ENCODE measurements around the gene TLX3. TPM values are rescaled to one million over a fixed set of nuclear protein-coding genes. Genes with fewer than 3 reads are reported as not detected.

Gene TLX3
- polyA plus RNA-seq, 1 donor (not counting 4 experiments of a cell fraction or from before 2014, with no cell fraction given) = not detected

- Histone ChIP-seq H3K9ac (ENCODE audit: control insufficient read depth, extremely low read depth, insufficient read depth, low read length) (no peak overlapping the region), H3K4me2 (ENCODE audit: control insufficient read depth, extremely low read depth, insufficient read depth, low read depth, low read length) (no peak overlapping the region), H3K27ac (ENCODE audit: control insufficient read depth, insufficient read depth, low read length) (no peak overlapping the region)
Observed at GRCh38 chr5:171268700-171269620, 40.1 kb upstream of the TLX3 start.

GRCh38 chr5:171269717-171270116 is 39.3 kb upstream of the TLX3 start:
- FAIRE-seq = no peak
- TF ChIP-seq EZH2 (IDR thresholded peaks at IDR 0.05; ENCODE audit: low read length) (no peak), CTCF (optimal IDR thresholded peaks at IDR 0.05 in 1 of 3, IDR thresholded peaks at IDR 0.05 in 1 of 3, conservative IDR thresholded peaks at IDR 0.05 in 1 of 3; ENCODE audit: extremely low read depth in 1 of 3, insufficient read depth in 2 of 3, low read length in 3 of 3) (no peak)
- dilution Hi-C loops (cut with MboI; ENCODE audit: extremely low pct_ligation_motif_present, low sequenced_read_pairs) = no loop called here
- Histone ChIP-seq H3K27ac (ENCODE audit: control insufficient read depth, insufficient read depth, low read length) (no peak overlapping the region), H3K79me2 (ENCODE audit: control insufficient read depth, insufficient read depth, low read length) (no peaks in the 10 kb centered on the region), H3K27me3 (ENCODE audit: control insufficient read depth, extremely low read depth, insufficient read depth, low read length) (no peaks in the 10 kb centered on the region), H3K9me1 (ENCODE audit: control insufficient read depth, extremely low read depth, insufficient read depth, low read length) (no peaks in the 10 kb centered on the region), H3K9ac (ENCODE audit: control insufficient read depth, extremely low read depth, insufficient read depth, low read length) (no peak overlapping the region), H3K4me3 (ENCODE audit: control insufficient read depth in 2 of 3, extremely low read depth in 1 of 3, insufficient read depth in 2 of 3, low read depth in 1 of 3, low read length in 3 of 3) (no peak overlapping the region), H3K36me3 (ENCODE audit: control insufficient read depth in 2 of 2, extremely low read depth in 1 of 2, insufficient read depth in 2 of 2, low read length in 2 of 2) (no peaks in the 10 kb centered on the region), H3K4me1 (ENCODE audit: control insufficient read depth, extremely low read depth, insufficient read depth, low read length) (no peaks in the 10 kb centered on the region), H3K9me3 (ENCODE audit: control insufficient read depth, low read depth, low read length) (no peaks in the 10 kb centered on the region), H3K4me2 (ENCODE audit: control insufficient read depth, extremely low read depth, insufficient read depth, low read depth, low read length) (no peak overlapping the region), H4K20me1 (ENCODE audit: control insufficient read depth, extremely low read depth, insufficient read depth, low read length) (no peaks in the 10 kb centered on the region), H2AFZ (ENCODE audit: control insufficient read depth, low read length) (no peak overlapping the region)
- DNase-seq (ENCODE audit: low read depth, low spot score) = no peak

More at GRCh38 chr5:171268700-171269620, 40.1 kb upstream of the TLX3 start:
- Histone ChIP-seq H3K9me1 (ENCODE audit: control insufficient read depth, extremely low read depth, insufficient read depth, low read length) (no peaks in the 10 kb centered on the region), H3K4me1 (ENCODE audit: control insufficient read depth, extremely low read depth, insufficient read depth, low read length) (no peaks in the 10 kb centered on the region), H3K27me3 (ENCODE audit: control insufficient read depth, extremely low read depth, insufficient read depth, low read length) (no peaks in the 10 kb centered on the region), H3K9me3 (ENCODE audit: control insufficient read depth, low read depth, low read length) (no peaks in the 10 kb centered on the region), H3K4me3 (ENCODE audit: control insufficient read depth in 2 of 3, extremely low read depth in 1 of 3, insufficient read depth in 2 of 3, low read depth in 1 of 3, low read length in 3 of 3) (no peak overlapping the region), H3K36me3 (ENCODE audit: control insufficient read depth in 2 of 2, extremely low read depth in 1 of 2, insufficient read depth in 2 of 2, low read length in 2 of 2) (no peaks in the 10 kb centered on the region), H2AFZ (ENCODE audit: control insufficient read depth, low read length) (no peak overlapping the region), H3K79me2 (ENCODE audit: control insufficient read depth, insufficient read depth, low read length) (no peaks in the 10 kb centered on the region), H4K20me1 (ENCODE audit: control insufficient read depth, extremely low read depth, insufficient read depth, low read length) (no peaks in the 10 kb centered on the region)
- TF ChIP-seq EZH2 (IDR thresholded peaks at IDR 0.05; ENCODE audit: low read length) (no peak), CTCF (optimal IDR thresholded peaks at IDR 0.05 in 1 of 3, IDR thresholded peaks at IDR 0.05 in 1 of 3, conservative IDR thresholded peaks at IDR 0.05 in 1 of 3; ENCODE audit: extremely low read depth in 1 of 3, insufficient read depth in 2 of 3, low read length in 3 of 3) (no peak)
- FAIRE-seq = no peak
- dilution Hi-C loops (cut with MboI; ENCODE audit: extremely low pct_ligation_motif_present, low sequenced_read_pairs) = no loop called here
- DNase-seq (ENCODE audit: low read depth, low spot score) = no peak

All from keratinocyte (primary cell).